B cell (primary cell): ENCODE results near the gene SGSH. TPM values are rescaled to one million over a fixed set of nuclear protein-coding genes. Genes with fewer than 3 reads are reported as not detected.

Experiments
- ATAC-seq: fragments of 200-7000 bp; cut with Tn5 transposase; one replicate; pipeline ENCODE4 v1.10.0; 2021; ENCODE audit warnings: low read depth, mild to moderate bottlenecking, moderate number of reproducible peaks, moderate library complexity
- CTCF ChIA-PET: fragments of 350-600 bp; sonication (Branson Sonifier 250); formaldehyde crosslinking; loops from one replicate; lab custom pipeline; 2021; ENCODE audit warnings: antibody characterized with exemption, inconsistent platforms; lab: Charles Lee
- POLR2A ChIA-PET: fragments of 350-600 bp; sonication (Branson Sonifier 250); formaldehyde crosslinking; loops from one replicate; lab custom pipeline; 2021; ENCODE audit warnings: antibody characterized with exemption; lab: Charles Lee
- DNase-seq: peaks from one replicate; pipeline ENCODE4 v3.0.0; 2013
- H2AFZ ChIP-seq: 2 replicates; pipeline ENCODE4 v1.6.1; 2012; ENCODE audit warnings: mild to moderate bottlenecking, low read depth, low read length; ENCODE audit not compliant: insufficient read depth, poor library complexity, severe bottlenecking
- H3K27ac ChIP-seq, 2 donors: 1 replicate in 1 of 2; 2 replicates in 1 of 2; pipeline ENCODE4 v1.5.1; 2012 to 2013; ENCODE audit warnings: low read length in 2 of 2, mild to moderate bottlenecking in 2 of 2, moderate library complexity in 1 of 2
- H3K27me3 ChIP-seq, 4 experiments: fragments of 200-600 bp in 1 of 4; sonication (generic) in 1 of 4; replicated peaks in 1 of 4; 1 replicate in 2 of 4; 2 replicates in 2 of 4; pipeline versions ENCODE4 v1.6.1 to v1.7.0; 2013 to 2016; ENCODE audit warnings: low read length in 3 of 4, mild to moderate bottlenecking in 2 of 4, mixed read lengths in 1 of 4, moderate library complexity in 1 of 4; ENCODE audit not compliant: insufficient read depth in 4 of 4, control insufficient read depth in 3 of 4; ENCODE audit errors: control extremely low read depth in 1 of 4
- H3K36me3 ChIP-seq, 2 experiments: replicated peaks in 1 of 2; 1 replicate in 1 of 2; 2 replicates in 1 of 2; pipeline versions ENCODE4 v1.6.1 to v1.7.1; 2013; ENCODE audit warnings: low read length in 1 of 2; ENCODE audit not compliant: insufficient read depth in 2 of 2, control insufficient read depth in 1 of 2; ENCODE audit errors: control extremely low read depth in 1 of 2, extremely low read depth in 1 of 2
- H3K4me1 ChIP-seq, 2 donors: fragments of 200-600 bp in 1 of 2; sonication (generic) in 1 of 2; 1 replicate in 1 of 2; 2 replicates in 1 of 2; pipeline versions ENCODE4 v1.5.1 to v1.6.1; 2013 to 2017; ENCODE audit warnings: low read length in 2 of 2; ENCODE audit not compliant: control insufficient read depth in 2 of 2, insufficient read depth in 2 of 2
- H3K4me2 ChIP-seq: replicated peaks from 2 replicates; pipeline ENCODE3; 2012; ENCODE audit warnings: mild to moderate bottlenecking, low read depth, low read length; ENCODE audit not compliant: poor library complexity, severe bottlenecking
- H3K4me3 ChIP-seq, 5 experiments: fragments of 200-600 bp in 1 of 5; sonication (generic) in 1 of 5; 1 replicate in 3 of 5; 2 replicates in 2 of 5; pipeline versions ENCODE4 v1.5.1 to v1.7.0; 2011 to 2016; ENCODE audit warnings: low read length in 4 of 5, mild to moderate bottlenecking in 4 of 5, low read depth in 2 of 5, control low read depth in 1 of 5, moderate library complexity in 1 of 5; ENCODE audit not compliant: insufficient read depth in 1 of 5; ENCODE audit errors: control extremely low read depth in 1 of 5, extremely low read depth in 1 of 5
- H3K79me2 ChIP-seq: fragments of 200-600 bp; sonication (generic); one replicate; pipeline ENCODE4 v1.6.0; 2016; ENCODE audit warnings: low read length; ENCODE audit not compliant: control insufficient read depth, insufficient read depth
- H3K9ac ChIP-seq: fragments of 200-600 bp; sonication (generic); 2 replicates; pipeline ENCODE4 v1.6.1; 2017; ENCODE audit warnings: mild to moderate bottlenecking, low read length, moderate library complexity
- H3K9me3 ChIP-seq, 3 donors: one replicate each; pipeline versions ENCODE4 v1.6.1 to v1.7.1; 2013; ENCODE audit warnings: low read length in 2 of 3; ENCODE audit not compliant: control insufficient read depth in 2 of 3, insufficient read depth in 1 of 3; ENCODE audit errors: control extremely low read depth in 1 of 3
- H4K20me1 ChIP-seq: 2 replicates; pipeline ENCODE4 v1.6.0; 2012; ENCODE audit warnings: mild to moderate bottlenecking, low read length; ENCODE audit not compliant: insufficient read depth, control insufficient read depth, poor library complexity, severe bottlenecking
- H3K27ac Mint-ChIP-seq: one replicate; pipeline ENCODE4 v1.8.0; 2021; ENCODE audit warnings: mixed read lengths
- H3K27me3 Mint-ChIP-seq: one replicate; pipeline ENCODE4 v1.8.0; 2021; ENCODE audit warnings: mixed read lengths
- H3K4me1 Mint-ChIP-seq: one replicate; pipeline ENCODE4 v1.8.0; 2021; ENCODE audit warnings: mixed read lengths
- H3K4me3 Mint-ChIP-seq: one replicate; pipeline ENCODE4 v1.8.0; 2021; ENCODE audit warnings: mixed read lengths
- H3K9me3 Mint-ChIP-seq: one replicate; pipeline ENCODE4 v1.8.0; 2022; ENCODE audit warnings: mixed read lengths; ENCODE audit not compliant: insufficient read depth
- EZH2 ChIP-seq: IDR thresholded peaks from 2 replicates; pipeline ENCODE4 v1.6.1; 2012; ENCODE audit warnings: borderline replicate concordance, low read depth, mild to moderate bottlenecking, moderate library complexity, low read length; ENCODE audit not compliant: insufficient read depth, poor library complexity, severe bottlenecking
- WGBS: methylation state at CpG from one replicate; pipeline ENCODE4 v1.1.5; 2013; ENCODE audit warnings: missing lambda C conversion rate; ENCODE audit not compliant: insufficient coverage; 5-methylcytosine and 5-hydroxymethylcytosine counted together
- intact Hi-C: fragments of 100-400 bp; cut with micrococcal nuclease; formaldehyde crosslinking; loops from one replicate; pipeline ENCODE4 v1.10.0; 2022
- polyA plus RNA-seq: library from polyadenylated mRNA; depleted of rRNA; stranded (reverse); fragments of >200 nt; gene quantifications from 2 replicates; pipeline ENCODE4 v1.2.3, GENCODE V29; 2012
- total RNA-seq, 2 donors: library from RNA; stranded (reverse); fragments of 120-200 nt in 1 of 2; gene quantifications; 1 replicate in 1 of 2; 2 replicates in 1 of 2; pipeline versions ENCODE4 v1.2.3 to v1.2.4, GENCODE V29; 2013 to 2022
- TF ChIP-seq, protein P1 (sequence below): fragments of 200-600 bp; IDR thresholded peaks from one replicate; pipeline ENCODE4 v1.8.0; 2022; ENCODE audit warnings: antibody characterized with exemption, mild to moderate bottlenecking

SGSH gene
- total and polyA plus RNA-seq, 2 donors (not counting 1 experiment from before 2014, with no cell fraction given): 44.5 to 83.7 TPM

- Histone ChIP-seq H3K9ac (no peak overlapping the region), H3K27me3 (no peaks in the 10 kb centered on the region), H4K20me1 (peaks cover 23% of the 10 kb centered on the region), H3K79me2 (peaks cover 20% of the 10 kb centered on the region), H3K27ac (no peak overlapping the region), H2AFZ (no peak overlapping the region), H3K4me1 (peaks cover 13 to 25% of the 10 kb centered on the region in 2 donors), H3K4me3 (no peak overlapping the region), H3K4me2 (no peak overlapping the region), H3K9me3 (peaks cover 0 to 2% (median 0%) of the 10 kb centered on the region in 3 donors), H3K36me3 (peaks cover 0 to 43% of the 10 kb centered on the region in 2 experiments)
- no peak for TF ChIP-seq EZH2
- TF ChIP-seq, protein P1, sequence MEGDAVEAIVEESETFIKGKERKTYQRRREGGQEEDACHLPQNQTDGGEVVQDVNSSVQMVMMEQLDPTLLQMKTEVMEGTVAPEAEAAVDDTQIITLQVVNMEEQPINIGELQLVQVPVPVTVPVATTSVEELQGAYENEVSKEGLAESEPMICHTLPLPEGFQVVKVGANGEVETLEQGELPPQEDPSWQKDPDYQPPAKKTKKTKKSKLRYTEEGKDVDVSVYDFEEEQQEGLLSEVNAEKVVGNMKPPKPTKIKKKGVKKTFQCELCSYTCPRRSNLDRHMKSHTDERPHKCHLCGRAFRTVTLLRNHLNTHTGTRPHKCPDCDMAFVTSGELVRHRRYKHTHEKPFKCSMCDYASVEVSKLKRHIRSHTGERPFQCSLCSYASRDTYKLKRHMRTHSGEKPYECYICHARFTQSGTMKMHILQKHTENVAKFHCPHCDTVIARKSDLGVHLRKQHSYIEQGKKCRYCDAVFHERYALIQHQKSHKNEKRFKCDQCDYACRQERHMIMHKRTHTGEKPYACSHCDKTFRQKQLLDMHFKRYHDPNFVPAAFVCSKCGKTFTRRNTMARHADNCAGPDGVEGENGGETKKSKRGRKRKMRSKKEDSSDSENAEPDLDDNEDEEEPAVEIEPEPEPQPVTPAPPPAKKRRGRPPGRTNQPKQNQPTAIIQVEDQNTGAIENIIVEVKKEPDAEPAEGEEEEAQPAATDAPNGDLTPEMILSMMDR: no peak
- H3K27me3 Mint-ChIP-seq: no peaks in the 10 kb centered on the region
- CTCF ChIA-PET: no interaction called here
- 95% methylated on average over 48 of the region's 48 CpGs for WGBS
- DNase-seq: no peak
- H3K27ac Mint-ChIP-seq: no peak overlapping the region
- intact Hi-C loops: no loop called here
- H3K4me1 Mint-ChIP-seq: peaks cover 16% of the 10 kb centered on the region
- no peak overlapping the region for H3K4me3 Mint-ChIP-seq
- POLR2A ChIA-PET: no interaction called here
- H3K9me3 Mint-ChIP-seq: no peaks in the 10 kb centered on the region
- ATAC-seq: no peak
These were observed 5.9 kb downstream of the SGSH start for GRCh38 chr17:80214012-80214877.

GRCh38 chr17:80213643-80213975, 6.5 kb downstream of the SGSH start:
- Histone ChIP-seq H4K20me1 (peaks cover 22% of the 10 kb centered on the region), H3K4me2 (no peak overlapping the region), H3K27ac (no peak overlapping the region), H2AFZ (no peak overlapping the region), H3K4me3 (no peak overlapping the region), H3K79me2 (peaks cover 18% of the 10 kb centered on the region), H3K4me1 (peaks cover 7 to 18% of the 10 kb centered on the region in 2 donors), H3K27me3 (no peaks in the 10 kb centered on the region), H3K36me3 (peaks cover 0 to 47% of the 10 kb centered on the region in 2 experiments), H3K9me3 (peaks cover 0 to 2% (median 0%) of the 10 kb centered on the region in 3 donors), H3K9ac (no peak overlapping the region)
- no peak for TF ChIP-seq EZH2
- TF ChIP-seq, protein P1: no peak
- no peak for DNase-seq
- Mint-ChIP-seq H3K27ac (no peak overlapping the region), H3K27me3 (no peaks in the 10 kb centered on the region), H3K9me3 (no peaks in the 10 kb centered on the region), H3K4me1 (peaks cover 11% of the 10 kb centered on the region), H3K4me3 (no peak overlapping the region)
- POLR2A ChIA-PET: no interaction called here
- intact Hi-C loops: no loop called here
- no peak for ATAC-seq
- CTCF ChIA-PET: no interaction called here
- WGBS: 95% methylated on average over 17 of the region's 17 CpGs
